ENCODE data around the gene GOLGA5. TPM values are rescaled to one million over a fixed set of nuclear protein-coding genes. Genes with fewer than 3 reads are reported as not detected.

GOLGA5 gene
- polyA plus RNA-seq, 1 experiment, result 67.3 TPM

- TF ChIP-seq CTCF (IDR thresholded peaks at IDR 0.05; ENCODE audit: low read depth, low read length), result peak; percentile 23; the same call in 1 of the 2 replicates
Measured at GRCh38 chr14:92880851-92881250, 86.7 kb downstream of the GOLGA5 start.

DNA sequence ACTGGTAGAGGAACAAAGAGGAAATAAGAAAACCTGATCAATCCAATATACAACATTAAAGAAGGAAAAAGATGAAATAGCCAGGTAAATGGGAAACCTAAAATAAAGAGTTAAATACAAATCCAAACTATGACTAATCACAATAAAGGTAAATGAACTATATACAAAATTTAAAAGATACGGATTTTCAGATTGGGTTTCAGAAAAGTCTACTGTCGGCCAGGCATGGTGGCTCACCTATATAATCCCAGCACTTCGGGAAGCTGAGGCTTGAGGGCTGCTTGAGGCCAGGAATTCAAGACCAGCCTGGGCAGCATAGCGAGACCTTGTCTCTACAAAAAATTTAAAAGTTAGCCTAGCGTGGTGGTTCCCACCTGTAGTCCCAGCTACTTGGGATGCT lies 89.0 kb downstream of the GOLGA5 start:
- Histone ChIP-seq H3K27ac (ENCODE audit: low read depth, low read length) (no peak overlapping the region), H3K27me3 (ENCODE audit: control insufficient read depth, insufficient read depth, low read length) (peaks cover 15% of the 10 kb centered on the region), H3K9me3 (ENCODE audit: control insufficient read depth, insufficient read depth, low read length) (no peaks in the 10 kb centered on the region), H3K4me3 (ENCODE audit: low read depth, low read length) (no peak overlapping the region)
- ChIA-PET POLR2A (no interaction called here), CTCF (no interaction called here)
- no peak for TF ChIP-seq CTCF (IDR thresholded peaks at IDR 0.05; ENCODE audit: low read depth, low read length)
- no peak for DNase-seq (ENCODE audit: low read depth, low spot score)

More at GRCh38 chr14:92880851-92881250, 86.7 kb downstream of the GOLGA5 start:
- POLR2A ChIA-PET, result no interaction called here
- Histone ChIP-seq H3K27ac (ENCODE audit: low read depth, low read length) (no peak overlapping the region), H3K27me3 (ENCODE audit: control insufficient read depth, insufficient read depth, low read length) (peaks cover 28% of the 10 kb centered on the region), H3K4me3 (ENCODE audit: low read depth, low read length) (no peak overlapping the region), H3K9me3 (ENCODE audit: control insufficient read depth, insufficient read depth, low read length) (no peaks in the 10 kb centered on the region)
- DNase-seq (ENCODE audit: low read depth, low spot score), result no peak
- CTCF ChIA-PET, result interaction anchor here (0.5 to 1.1 kb wide), 3 partner anchors 11 to 259 kb away, joined by 3 read pairs; no protein-coding TSS in a partner anchor

- DNase-seq (ENCODE audit: low read depth, low spot score), result no peak
- Histone ChIP-seq H3K9me3 (ENCODE audit: control insufficient read depth, insufficient read depth, low read length) (no peaks in the 10 kb centered on the region), H3K27ac (ENCODE audit: low read depth, low read length) (no peak overlapping the region), H3K4me3 (ENCODE audit: low read depth, low read length) (no peak overlapping the region), H3K27me3 (ENCODE audit: control insufficient read depth, insufficient read depth, low read length) (peaks cover 6% of the 10 kb centered on the region)
- ChIA-PET POLR2A (no interaction called here), CTCF (no interaction called here)
- no peak for TF ChIP-seq CTCF (IDR thresholded peaks at IDR 0.05; ENCODE audit: low read depth, low read length)
Measured at GRCh38 chr14:92884410-92884809, 90.3 kb downstream of the GOLGA5 start.

DNA sequence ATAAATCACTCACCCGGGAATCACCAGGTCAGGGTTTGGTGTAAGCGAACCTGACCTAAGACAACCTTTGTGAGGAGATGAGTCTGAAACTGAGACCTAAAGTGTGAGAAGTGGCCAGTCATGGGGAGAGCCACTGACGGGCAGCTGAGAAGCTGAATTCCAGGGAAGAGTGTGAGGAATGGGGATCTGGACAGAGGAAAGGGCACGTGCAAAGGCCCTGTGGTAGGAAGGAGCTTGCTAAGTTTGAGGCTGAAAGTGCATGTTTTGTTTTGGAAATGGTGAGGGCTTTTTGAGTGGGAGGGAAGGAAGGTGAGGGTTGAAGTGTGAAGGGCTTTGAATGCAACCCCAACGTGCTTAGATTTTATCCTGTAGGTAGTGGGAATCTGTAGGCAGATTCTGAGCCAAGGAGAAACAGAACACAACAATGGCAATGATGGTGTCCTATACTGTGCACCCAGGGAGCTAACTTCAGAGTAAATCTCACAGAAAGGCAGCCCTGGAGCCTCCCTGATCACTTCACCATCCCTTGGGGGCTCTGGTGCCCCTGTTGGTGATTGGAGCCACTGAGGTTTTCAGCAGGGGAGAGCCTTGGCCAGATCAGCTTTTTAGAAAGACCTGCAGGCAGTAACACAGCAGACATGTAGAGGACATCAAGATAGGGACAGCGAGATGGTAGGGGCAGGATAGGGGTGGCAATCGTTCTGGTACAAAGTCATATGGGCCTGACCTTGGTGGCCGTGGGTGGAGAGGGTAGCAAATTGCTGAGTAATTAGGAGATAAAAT lies 91.4 kb downstream of the GOLGA5 start:
- H3K27ac ChIP-seq (ENCODE audit: low read depth, low read length), result no peak overlapping the region
- no peaks in the 10 kb centered on the region for H3K9me3 ChIP-seq (ENCODE audit: control insufficient read depth, insufficient read depth, low read length)
- peaks cover 6% of the 10 kb centered on the region for H3K27me3 ChIP-seq (ENCODE audit: control insufficient read depth, insufficient read depth, low read length)
- CTCF ChIA-PET, result interaction anchor here (0.5 kb wide), 1 partner anchor 253 kb away, joined by 3 read pairs; no protein-coding TSS in a partner anchor
- no peak overlapping the region for H3K4me3 ChIP-seq (ENCODE audit: low read depth, low read length)
- POLR2A ChIA-PET, result no interaction called here
- no peak for TF ChIP-seq CTCF (IDR thresholded peaks at IDR 0.05; ENCODE audit: low read depth, low read length)
- DNase-seq (ENCODE audit: low read depth, low spot score), result no peak

- DNase-seq (ENCODE audit: low read depth, low spot score), result no peak
- H3K27ac ChIP-seq (ENCODE audit: low read depth, low read length), result no peak overlapping the region
- H3K4me3 ChIP-seq (ENCODE audit: low read depth, low read length), result no peak overlapping the region
- CTCF ChIA-PET, result no interaction called here
- H3K27me3 ChIP-seq (ENCODE audit: control insufficient read depth, insufficient read depth, low read length), result peaks cover 2% of the 10 kb centered on the region
- no peaks in the 10 kb centered on the region for H3K9me3 ChIP-seq (ENCODE audit: control insufficient read depth, insufficient read depth, low read length)
- no peak for TF ChIP-seq CTCF (IDR thresholded peaks at IDR 0.05; ENCODE audit: low read depth, low read length)
- POLR2A ChIA-PET, result no interaction called here
Measured at GRCh38 chr14:92886337-92886736, 92.2 kb downstream of the GOLGA5 start.
